Left cardiac atrium (tissue), 4 donors: ENCODE data around the gene KRTAP4-6. TPM values are rescaled to one million over a fixed set of nuclear protein-coding genes. Genes with fewer than 3 reads are reported as not detected.
"Not testable (repeated sequence)": the region's sequence is repeated elsewhere in the genome, so short reads cannot be mapped to it uniquely, and the experiment has no call there.

Source experiments
- ATAC-seq, 2 donors: fragments of 200-7000 bp; cut with Tn5 transposase; one replicate each; pipeline ENCODE4 v1.9.1; 2020; ENCODE audit warnings: mild to moderate bottlenecking in 2 of 2, moderate library complexity in 2 of 2
- DNase-seq: peaks from one replicate; pipeline ENCODE4 v3.0.0-alpha.2; 2020
- intact Hi-C, 2 donors: fragments of 100-400 bp; cut with DNase I; formaldehyde crosslinking; loops; one replicate each; pipeline versions ENCODE4 v1.14.1 to v1.15.1; 2022 to 2023
- total RNA-seq, 2 donors: library from RNA; stranded (reverse); fragmentation: NEBNext Ultra II Directional; extraction: Animal tissue kit (Norgen Biotek cat#: 25700); gene quantifications; one replicate each; pipeline ENCODE4 v1.2.1, GENCODE V29; 2021
- donor health status: DM: no; HTN: yes; CAD: no.
- donor health status: DM: no; HTN: yes; CAD: no; lungs with severe emphysema.
- donor health status: DM: yes; HTN: yes; CAD: no.
- donor health status: Dilated cardiomyopathy.

Gene KRTAP4-6
- total RNA-seq, 2 donors from 2014 or later: not detected

GRCh38 chr17:41148971-41149651, 8.8 kb upstream of the KRTAP4-6 start:
- intact Hi-C loops, ATAC-seq, DNase-seq: not testable (repeated sequence)

GRCh38 chr17:41147531-41148204, 7.3 kb upstream of the KRTAP4-6 start:
- no peak for ATAC-seq
- intact Hi-C loops: no loop called here
- DNase-seq: no peak

GRCh38 chr17:41145261-41145660, 4.9 kb upstream of the KRTAP4-6 start:
- ATAC-seq (no peak), DNase-seq (no peak)
- intact Hi-C loops: no loop called here

- ATAC-seq (no peak), DNase-seq (no peak)
- intact Hi-C loops: no loop called here
These were observed 4.5 kb upstream of the KRTAP4-6 start for GRCh38 chr17:41144846-41145245.

- intact Hi-C loops: no loop called here
- no peak for DNase-seq
- ATAC-seq: no peak
These were observed 1.0 kb upstream of the KRTAP4-6 start for GRCh38 chr17:41141361-41141760.

- intact Hi-C loops, ATAC-seq, DNase-seq: not testable (repeated sequence)
These were observed 479 bp downstream of the KRTAP4-6 start for GRCh38 chr17:41139865-41140264.

- intact Hi-C loops: no loop called here
- no peak for DNase-seq
- ATAC-seq: no peak
These were observed 6.2 kb downstream of the KRTAP4-6 start for GRCh38 chr17:41133880-41134735.

GRCh38 chr17:41131979-41132378, 8.4 kb downstream of the KRTAP4-6 start:
- intact Hi-C loops: no loop called here
- DNase-seq: no peak
- ATAC-seq: no peak

GRCh38 chr17:41127371-41127770, 13.0 kb downstream of the KRTAP4-6 start:
- DNase-seq (no peak), ATAC-seq (no peak)
- intact Hi-C loops: no loop called here

- intact Hi-C loops: no loop called here
- no peak for DNase-seq
- ATAC-seq: no peak
These were observed 13.9 kb downstream of the KRTAP4-6 start for GRCh38 chr17:41126412-41126811.

- DNase-seq (no peak), ATAC-seq (no peak)
- intact Hi-C loops: no loop called here
These were observed 15.3 kb downstream of the KRTAP4-6 start for GRCh38 chr17:41125064-41125463.

GRCh38 chr17:41123991-41124371, 16.4 kb downstream of the KRTAP4-6 start, which contains the start of gene KRTAP4-12:
TSS of gene KRTAP4-12 (minus strand) at chr17:41124182. CDS start at chr17:41124122, 60 bp downstream.
- intact Hi-C loops, ATAC-seq, DNase-seq: not testable (repeated sequence)

- intact Hi-C loops, ATAC-seq, DNase-seq: not testable (repeated sequence)
These were observed 16.9 kb downstream of the KRTAP4-6 start for GRCh38 chr17:41123292-41123990.

GRCh38 chr17:41121742-41122141, 18.6 kb downstream of the KRTAP4-6 start:
- DNase-seq (no peak), ATAC-seq (no peak)
- intact Hi-C loops: no loop called here

GRCh38 chr17:41119696-41120690, 20.4 kb downstream of the KRTAP4-6 start:
- DNase-seq, intact Hi-C loops: not testable (repeated sequence)

GRCh38 chr17:41118721-41119120, 21.6 kb downstream of the KRTAP4-6 start:
- ATAC-seq (no peak), DNase-seq (no peak)
- intact Hi-C loops: no loop called here

More at GRCh38 chr17:41119696-41120690, 20.4 kb downstream of the KRTAP4-6 start:
- ATAC-seq: not testable (repeated sequence)

- intact Hi-C loops, ATAC-seq, DNase-seq: not testable (repeated sequence)
These were observed 22.4 kb downstream of the KRTAP4-6 start, which contains the start of gene KRTAP4-11 for GRCh38 chr17:41117846-41118386. TSS of gene KRTAP4-11 (minus strand) at chr17:41118373. CDS start at chr17:41118315, 58 bp downstream.
